DND-41 (cell line): ENCODE data around the gene TRPC4AP.

Experiments
- CTCF ChIP-seq: IDR thresholded peaks from 2 replicates; pipeline ENCODE4 v1.5.1; 2012; ENCODE audit warnings: borderline replicate concordance, low read length, moderate library complexity, mild to moderate bottlenecking; ENCODE audit not compliant: poor library complexity, severe bottlenecking; ENCODE audit errors: extremely low read depth
- EZH2 ChIP-seq: IDR thresholded peaks from 3 replicates; pipeline ENCODE4 v1.6.1; 2012; ENCODE audit warnings: borderline replicate concordance, low read depth, mild to moderate bottlenecking, moderate library complexity, low read length, inconsistent platforms; ENCODE audit not compliant: severe bottlenecking

DNA sequence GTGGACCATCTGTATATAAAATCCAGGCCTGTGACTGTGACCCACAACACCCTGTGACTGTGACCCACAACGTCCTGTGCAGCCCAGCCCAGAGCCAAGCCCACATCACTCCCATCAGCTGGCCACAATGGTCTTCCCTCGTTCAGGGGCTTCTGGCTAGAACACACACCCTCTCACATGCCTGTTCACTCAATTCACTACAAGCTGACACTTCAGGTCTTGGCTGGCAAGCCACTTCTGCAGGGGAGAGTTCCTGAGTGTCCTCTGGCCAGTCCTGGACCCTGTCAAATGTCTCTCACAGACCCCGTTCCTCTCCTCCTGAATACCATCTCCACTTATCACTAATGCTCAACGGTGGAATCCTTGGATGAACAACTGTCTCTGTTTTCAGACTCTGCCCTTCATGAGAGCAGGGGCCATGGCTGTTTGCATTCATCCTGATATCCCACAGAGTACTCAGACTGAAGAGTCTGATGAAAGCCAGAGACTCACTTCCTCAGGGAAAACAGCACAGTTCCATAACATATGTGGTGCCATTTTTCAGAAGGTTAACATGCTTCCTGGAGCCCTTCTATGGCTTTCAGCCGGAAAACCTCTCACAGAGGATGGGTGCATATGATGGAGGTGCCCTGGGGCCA is 80.9 kb downstream of the TRPC4AP start:
- no peak for TF ChIP-seq CTCF
- TF ChIP-seq EZH2 = no peak
